ENCODE data around the gene GAN. TPM values are rescaled to one million over a fixed set of nuclear protein-coding genes. Genes with fewer than 3 reads are reported as not detected.
"Not testable (repeated sequence)": the region's sequence is repeated elsewhere in the genome, so short reads cannot be mapped to it uniquely, and the experiment has no call there.

Gene GAN
- total and polyA plus RNA-seq, 2 donors (not counting 1 experiment from before 2014, with no cell fraction given): 3.3 to 5.1 TPM

DNA sequence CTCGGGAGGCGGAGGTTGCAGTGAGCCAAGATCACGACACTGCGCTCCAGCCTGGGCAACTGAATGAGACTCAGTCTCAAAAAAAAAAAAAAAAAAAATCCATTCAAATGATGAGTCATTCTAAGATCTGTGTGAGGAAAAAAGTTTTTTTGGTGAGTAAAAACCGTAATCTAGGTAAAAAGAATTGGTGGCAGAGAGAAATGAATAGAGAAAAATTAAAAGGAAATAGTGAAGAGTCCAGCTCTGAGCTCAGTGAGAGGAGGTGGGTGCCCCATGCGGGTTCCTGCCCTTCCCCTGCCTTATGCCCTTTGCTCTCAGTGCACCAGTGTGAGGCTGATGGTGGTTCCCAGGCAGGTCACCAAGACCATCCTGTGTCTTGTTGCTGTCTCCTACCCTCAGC lies 20.9 kb downstream of the GAN start:
- no peak for TF ChIP-seq EZH2 (IDR thresholded peaks at IDR 0.05; ENCODE audit: low read length, missing control alignments)
- TF ChIP-seq, protein P1, sequence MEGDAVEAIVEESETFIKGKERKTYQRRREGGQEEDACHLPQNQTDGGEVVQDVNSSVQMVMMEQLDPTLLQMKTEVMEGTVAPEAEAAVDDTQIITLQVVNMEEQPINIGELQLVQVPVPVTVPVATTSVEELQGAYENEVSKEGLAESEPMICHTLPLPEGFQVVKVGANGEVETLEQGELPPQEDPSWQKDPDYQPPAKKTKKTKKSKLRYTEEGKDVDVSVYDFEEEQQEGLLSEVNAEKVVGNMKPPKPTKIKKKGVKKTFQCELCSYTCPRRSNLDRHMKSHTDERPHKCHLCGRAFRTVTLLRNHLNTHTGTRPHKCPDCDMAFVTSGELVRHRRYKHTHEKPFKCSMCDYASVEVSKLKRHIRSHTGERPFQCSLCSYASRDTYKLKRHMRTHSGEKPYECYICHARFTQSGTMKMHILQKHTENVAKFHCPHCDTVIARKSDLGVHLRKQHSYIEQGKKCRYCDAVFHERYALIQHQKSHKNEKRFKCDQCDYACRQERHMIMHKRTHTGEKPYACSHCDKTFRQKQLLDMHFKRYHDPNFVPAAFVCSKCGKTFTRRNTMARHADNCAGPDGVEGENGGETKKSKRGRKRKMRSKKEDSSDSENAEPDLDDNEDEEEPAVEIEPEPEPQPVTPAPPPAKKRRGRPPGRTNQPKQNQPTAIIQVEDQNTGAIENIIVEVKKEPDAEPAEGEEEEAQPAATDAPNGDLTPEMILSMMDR (conservative IDR thresholded peaks at IDR 0.05 in 1 of 2, IDR thresholded peaks at IDR 0.05 in 1 of 2; ENCODE audit: low read depth in 1 of 2, low read length in 2 of 2): no peak
- no peak overlapping the region for H2AFZ ChIP-seq (ENCODE audit: low read length)
- no peaks in the 10 kb centered on the region for H3K27me3 ChIP-seq (ENCODE audit: control insufficient read depth, insufficient read depth, low read length)

DNA sequence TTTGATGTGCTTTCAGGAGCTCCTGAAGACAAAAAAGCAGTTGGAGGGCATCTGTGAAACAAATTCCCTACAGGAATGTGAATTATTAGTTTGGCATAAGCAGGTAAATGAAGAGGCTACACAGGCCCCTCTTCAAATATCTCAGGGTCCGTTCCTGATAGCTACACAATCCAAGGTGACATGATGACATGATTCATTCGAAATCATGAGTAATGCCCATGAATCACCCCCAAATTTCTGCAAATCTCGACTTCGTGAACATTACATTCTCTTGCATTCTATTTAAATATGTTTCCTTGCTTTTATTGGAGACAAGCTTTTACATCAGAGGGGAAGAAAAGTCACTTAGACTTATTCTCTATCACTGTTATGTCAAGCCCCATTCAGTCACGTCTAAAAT lies 22.3 kb downstream of the GAN start:
- no peaks in the 10 kb centered on the region for H3K79me2 ChIP-seq (ENCODE audit: control insufficient read depth, insufficient read depth, low read length)
- H3K9me3 ChIP-seq (ENCODE audit: control insufficient read depth, insufficient read depth, low read depth, low read length): no peaks in the 10 kb centered on the region
- no peaks in the 10 kb centered on the region for H3K36me3 ChIP-seq (ENCODE audit: control insufficient read depth, insufficient read depth, low read length)
- no peak overlapping the region for H2AFZ ChIP-seq (ENCODE audit: low read length)
- no peak for TF ChIP-seq EZH2 (IDR thresholded peaks at IDR 0.05; ENCODE audit: low read length, missing control alignments)
- TF ChIP-seq, protein P1 (conservative IDR thresholded peaks at IDR 0.05 in 1 of 2, IDR thresholded peaks at IDR 0.05 in 1 of 2; ENCODE audit: low read depth in 1 of 2, low read length in 2 of 2): no peak
- H3K4me2 ChIP-seq (ENCODE audit: extremely low read depth, insufficient read depth, low read length): no peak overlapping the region
- H4K20me1 ChIP-seq (ENCODE audit: control insufficient read depth, extremely low read depth, insufficient read depth, low read length): no peaks in the 10 kb centered on the region
- H3K4me1 ChIP-seq (ENCODE audit: control insufficient read depth, extremely low read depth, insufficient read depth, low read length): no peaks in the 10 kb centered on the region
- H3K27me3 ChIP-seq (ENCODE audit: control insufficient read depth, insufficient read depth, low read length): no peaks in the 10 kb centered on the region
- H3K27ac ChIP-seq (ENCODE audit: insufficient read depth, low read length): no peak overlapping the region
- no peak overlapping the region for H3K9ac ChIP-seq (ENCODE audit: insufficient read depth, low read length)
- DNase-seq (ENCODE audit: low read depth in 2 of 2): peak in 1 of 2 donors; percentile 32
- H3K4me3 ChIP-seq (replicated peaks in 1 of 4; ENCODE audit: control extremely low read depth in 1 of 4, insufficient read depth in 1 of 4, low read depth in 3 of 4, low read length in 4 of 4): no peak overlapping the region

More for the DNA sequence above, 20.9 kb downstream of the GAN start:
- DNase-seq (ENCODE audit: low read depth in 2 of 2): no peak
- no peaks in the 10 kb centered on the region for H3K9me3 ChIP-seq (ENCODE audit: control insufficient read depth, insufficient read depth, low read depth, low read length)
- no peaks in the 10 kb centered on the region for H3K4me1 ChIP-seq (ENCODE audit: control insufficient read depth, extremely low read depth, insufficient read depth, low read length)
- no peak overlapping the region for H3K4me3 ChIP-seq (replicated peaks in 1 of 4; ENCODE audit: control extremely low read depth in 1 of 4, insufficient read depth in 1 of 4, low read depth in 3 of 4, low read length in 4 of 4)
- no peaks in the 10 kb centered on the region for H3K36me3 ChIP-seq (ENCODE audit: control insufficient read depth, insufficient read depth, low read length)
- H3K79me2 ChIP-seq (ENCODE audit: control insufficient read depth, insufficient read depth, low read length): no peaks in the 10 kb centered on the region
- H3K9ac ChIP-seq (ENCODE audit: insufficient read depth, low read length): no peak overlapping the region
- no peak overlapping the region for H3K4me2 ChIP-seq (ENCODE audit: extremely low read depth, insufficient read depth, low read length)
- H3K27ac ChIP-seq (ENCODE audit: insufficient read depth, low read length): no peak overlapping the region
- no peaks in the 10 kb centered on the region for H4K20me1 ChIP-seq (ENCODE audit: control insufficient read depth, extremely low read depth, insufficient read depth, low read length)

DNA sequence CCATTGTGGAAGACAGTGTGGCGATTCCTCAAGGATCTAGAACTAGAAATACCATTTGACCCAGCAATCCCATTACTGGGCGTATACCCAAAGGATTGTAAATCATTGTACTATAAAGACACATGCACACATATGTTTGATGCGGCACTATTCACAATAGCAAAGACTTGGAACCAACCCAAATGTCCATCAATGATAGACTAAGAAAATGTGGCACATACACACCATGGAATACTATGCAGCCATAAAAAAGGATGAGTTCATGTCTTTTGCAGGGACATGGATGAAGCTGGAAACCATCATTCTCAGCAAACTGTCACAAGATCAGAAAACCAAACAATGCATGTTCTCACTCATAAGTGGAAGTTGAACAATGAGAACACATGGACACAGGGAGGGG lies 30.4 kb downstream of the GAN start:
- not testable (repeated sequence) for H3K27ac ChIP-seq (ENCODE audit: insufficient read depth, low read length); H4K20me1 ChIP-seq (ENCODE audit: control insufficient read depth, extremely low read depth, insufficient read depth, low read length); H3K27me3 ChIP-seq (ENCODE audit: control insufficient read depth, insufficient read depth, low read length); H3K4me1 ChIP-seq (ENCODE audit: control insufficient read depth, extremely low read depth, insufficient read depth, low read length); H3K36me3 ChIP-seq (ENCODE audit: control insufficient read depth, insufficient read depth, low read length); DNase-seq (ENCODE audit: low read depth in 2 of 2); H3K9me3 ChIP-seq (ENCODE audit: control insufficient read depth, insufficient read depth, low read depth, low read length); H3K9ac ChIP-seq (ENCODE audit: insufficient read depth, low read length); H2AFZ ChIP-seq (ENCODE audit: low read length); H3K4me3 ChIP-seq (replicated peaks in 1 of 4; ENCODE audit: control extremely low read depth in 1 of 4, insufficient read depth in 1 of 4, low read depth in 3 of 4, low read length in 4 of 4); H3K79me2 ChIP-seq (ENCODE audit: control insufficient read depth, insufficient read depth, low read length); H3K4me2 ChIP-seq (ENCODE audit: extremely low read depth, insufficient read depth, low read length)

Data from fibroblast of lung (primary cell).